Fibroblast of lung (primary cell): Measurements from ENCODE around the gene MVB12A. TPM values are rescaled to one million over a fixed set of nuclear protein-coding genes. Genes with fewer than 3 reads are reported as not detected.

Source experiments
- DNase-seq, 2 donors: peaks; one replicate each; pipeline versions ENCODE4 v3.0.0 to v3.0.0-alpha.2; 2010; ENCODE audit warnings: low read depth in 2 of 2
- H2AFZ ChIP-seq: 2 replicates; pipeline ENCODE4 v1.5.1; 2012; ENCODE audit warnings: low read length, control low read depth, inconsistent platforms
- H3K27ac ChIP-seq: 2 replicates; pipeline ENCODE4 v1.5.1; 2011; ENCODE audit warnings: low read length, control low read depth; ENCODE audit not compliant: insufficient read depth
- H3K27me3 ChIP-seq: 2 replicates; pipeline ENCODE4 v1.5.1; 2011; ENCODE audit warnings: mild to moderate bottlenecking, low read length; ENCODE audit not compliant: control insufficient read depth, insufficient read depth
- H3K36me3 ChIP-seq: 2 replicates; pipeline ENCODE4 v1.5.1; 2011; ENCODE audit warnings: low read length; ENCODE audit not compliant: control insufficient read depth, insufficient read depth
- H3K4me1 ChIP-seq: 2 replicates; pipeline ENCODE4 v1.5.1; 2011; ENCODE audit warnings: low read length; ENCODE audit not compliant: control insufficient read depth, insufficient read depth; ENCODE audit errors: extremely low read depth
- H3K4me2 ChIP-seq: 2 replicates; pipeline ENCODE4 v1.5.1; 2011; ENCODE audit warnings: low read length, control low read depth; ENCODE audit not compliant: insufficient read depth; ENCODE audit errors: extremely low read depth
- H3K4me3 ChIP-seq, 4 experiments: fragments of 200-600 bp in 1 of 4; sonication (generic) in 1 of 4; replicated peaks in 1 of 4; 2 replicates each; pipeline ENCODE4 v1.5.1; 2011 to 2016; ENCODE audit warnings: low read length in 4 of 4, low read depth in 3 of 4, mild to moderate bottlenecking in 3 of 4, control low read depth in 2 of 4, inconsistent platforms in 1 of 4, mixed read lengths in 1 of 4; ENCODE audit not compliant: insufficient read depth in 1 of 4; ENCODE audit errors: control extremely low read depth in 1 of 4
- H3K79me2 ChIP-seq: 2 replicates; pipeline ENCODE4 v1.5.1; 2012; ENCODE audit warnings: mild to moderate bottlenecking, low read length, inconsistent platforms; ENCODE audit not compliant: control insufficient read depth, insufficient read depth
- H3K9ac ChIP-seq: 2 replicates; pipeline ENCODE4 v1.5.1; 2011; ENCODE audit warnings: mild to moderate bottlenecking, low read length, control low read depth; ENCODE audit not compliant: insufficient read depth
- H3K9me3 ChIP-seq: 2 replicates; pipeline ENCODE4 v1.5.1; 2012; ENCODE audit warnings: low read depth, low read length; ENCODE audit not compliant: control insufficient read depth, insufficient read depth
- H4K20me1 ChIP-seq: 2 replicates; pipeline ENCODE4 v1.5.1; 2011; ENCODE audit warnings: low read length; ENCODE audit not compliant: control insufficient read depth, insufficient read depth; ENCODE audit errors: extremely low read depth
- CTCF ChIP-seq, 2 donors: IDR thresholded peaks in 1 of 2; conservative IDR thresholded peaks in 1 of 2; 1 replicate in 1 of 2; 2 replicates in 1 of 2; pipeline ENCODE4 v1.5.1; 2011 to 2012; ENCODE audit warnings: low read length in 2 of 2, control low read depth in 1 of 2, inconsistent platforms in 1 of 2, low read depth in 1 of 2, mild to moderate bottlenecking in 1 of 2
- EZH2 ChIP-seq: IDR thresholded peaks from 2 replicates; pipeline ENCODE4 v1.5.1; 2012; ENCODE audit warnings: low read length, control low read depth, mild to moderate bottlenecking; ENCODE audit errors: missing control alignments
- polyA plus RNA-seq, 2 donors: library from polyadenylated mRNA; depleted of rRNA in 1 of 2; stranded (reverse) in 1 of 2; unstranded in 1 of 2; fragments of >200 nt; gene quantifications; 2 replicates each; pipeline ENCODE4 v1.2.1, GENCODE V29; 2011 to 2012; ENCODE audit warnings: missing spikeins in 1 of 2
- total RNA-seq: library from RNA; depleted of rRNA; stranded (reverse); fragments of >200 nt; gene quantifications from 2 replicates; pipeline ENCODE4 v1.2.1, GENCODE V29; 2014

The MVB12A gene
- total and polyA plus RNA-seq, 2 donors (not counting 1 experiment from before 2014, with no cell fraction given): 24.8 to 34.7 TPM

- H3K4me1 ChIP-seq: no peaks in the 10 kb centered on the region
- no peak overlapping the region for H3K9ac ChIP-seq
Measured at GRCh38 chr19:17451820-17452219, 32.0 kb downstream of the MVB12A start.

GRCh38 chr19:17454576-17455071 lies 34.8 kb downstream of the MVB12A start:
- TF ChIP-seq EZH2: peak; percentile 86
- no peak for TF ChIP-seq CTCF (conservative IDR thresholded peaks at IDR 0.05 in 1 of 2, IDR thresholded peaks at IDR 0.05 in 1 of 2; ENCODE audit: low read depth in 1 of 2, low read length in 2 of 2)
- Histone ChIP-seq H4K20me1 (no peaks in the 10 kb centered on the region), H3K27me3 (peaks cover 18% of the 10 kb centered on the region), H3K9me3 (no peaks in the 10 kb centered on the region), H3K36me3 (no peaks in the 10 kb centered on the region), H3K4me2 (no peak overlapping the region), H3K9ac (no peak overlapping the region), H3K4me1 (no peaks in the 10 kb centered on the region), H3K79me2 (no peaks in the 10 kb centered on the region), H3K27ac (no peak overlapping the region), H3K4me3 (no peak overlapping the region), H2AFZ (no peak overlapping the region)
- no peak for DNase-seq

More at GRCh38 chr19:17451820-17452219, 32.0 kb downstream of the MVB12A start:
- Histone ChIP-seq H3K4me2 (no peak overlapping the region), H3K4me3 (no peak overlapping the region), H3K79me2 (no peaks in the 10 kb centered on the region), H3K27me3 (peaks cover 20% of the 10 kb centered on the region), H4K20me1 (no peaks in the 10 kb centered on the region), H3K27ac (no peak overlapping the region), H3K9me3 (no peaks in the 10 kb centered on the region), H2AFZ (no peak overlapping the region), H3K36me3 (no peaks in the 10 kb centered on the region)
- no peak for DNase-seq
- TF ChIP-seq CTCF (conservative IDR thresholded peaks at IDR 0.05 in 1 of 2, IDR thresholded peaks at IDR 0.05 in 1 of 2; ENCODE audit: low read depth in 1 of 2, low read length in 2 of 2) (no peak), EZH2 (no peak)

GRCh38 chr19:17455308-17456123 lies 35.7 kb downstream of the MVB12A start:
- Histone ChIP-seq H3K4me1 (no peaks in the 10 kb centered on the region), H3K4me2 (no peak overlapping the region), H4K20me1 (no peaks in the 10 kb centered on the region), H3K27me3 (peaks cover 18% of the 10 kb centered on the region), H3K4me3 (no peak overlapping the region), H2AFZ (no peak overlapping the region), H3K27ac (no peak overlapping the region), H3K9ac (no peak overlapping the region), H3K9me3 (no peaks in the 10 kb centered on the region), H3K36me3 (no peaks in the 10 kb centered on the region), H3K79me2 (no peaks in the 10 kb centered on the region)
- TF ChIP-seq EZH2: peak; percentile 86
- no peak for TF ChIP-seq CTCF (conservative IDR thresholded peaks at IDR 0.05 in 1 of 2, IDR thresholded peaks at IDR 0.05 in 1 of 2; ENCODE audit: low read depth in 1 of 2, low read length in 2 of 2)
- DNase-seq: no peak
